Ishikawa (cell line): Measurements from ENCODE around the gene MAL.

Experiments used
- CEBPB ChIP-seq: IDR thresholded peaks from 2 replicates; pipeline ENCODE4 v1.6.1; 2012
- EGR1 ChIP-seq: IDR thresholded peaks from 2 replicates; pipeline ENCODE4 v1.6.1; 2012
- EP300 ChIP-seq: IDR thresholded peaks from 2 replicates; pipeline ENCODE4 v1.6.1; 2012; ENCODE audit warnings: borderline replicate concordance
- YY1 ChIP-seq: IDR thresholded peaks from 2 replicates; pipeline ENCODE4 v1.6.1; 2012; ENCODE audit warnings: low read depth
- TF ChIP-seq, protein P1 (sequence below): IDR thresholded peaks from 2 replicates; pipeline ENCODE4 v1.6.1; 2012; ENCODE audit warnings: low read depth, mild to moderate bottlenecking
- TF ChIP-seq, protein P2 (sequence below): IDR thresholded peaks from 2 replicates; pipeline ENCODE4 v1.6.1; 2012
- TF ChIP-seq, protein P3 (sequence below): IDR thresholded peaks from 2 replicates; pipeline ENCODE4 v1.6.1; 2012

DNA sequence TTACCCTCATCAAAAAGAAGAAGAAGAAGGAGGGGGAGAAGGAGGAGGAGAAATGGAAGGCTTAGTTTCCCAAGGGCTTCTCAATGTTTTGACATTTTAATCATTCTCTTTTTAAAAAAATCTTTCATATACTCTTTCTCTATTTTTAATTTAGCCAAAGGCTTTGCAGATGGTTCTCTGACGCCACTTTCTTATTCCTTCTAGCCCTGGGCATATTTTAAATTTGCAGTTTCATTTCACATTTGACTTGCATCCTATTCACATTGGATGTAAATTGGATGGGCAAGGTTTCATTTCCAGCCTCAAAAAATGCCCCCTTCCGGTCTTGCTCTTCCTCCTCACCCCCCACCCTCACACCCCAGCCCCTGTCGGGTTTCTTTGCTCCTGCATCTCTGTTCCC, 29.8 kb downstream of the MAL start:
- TF ChIP-seq EP300 = no peak
- TF ChIP-seq, protein P1, sequence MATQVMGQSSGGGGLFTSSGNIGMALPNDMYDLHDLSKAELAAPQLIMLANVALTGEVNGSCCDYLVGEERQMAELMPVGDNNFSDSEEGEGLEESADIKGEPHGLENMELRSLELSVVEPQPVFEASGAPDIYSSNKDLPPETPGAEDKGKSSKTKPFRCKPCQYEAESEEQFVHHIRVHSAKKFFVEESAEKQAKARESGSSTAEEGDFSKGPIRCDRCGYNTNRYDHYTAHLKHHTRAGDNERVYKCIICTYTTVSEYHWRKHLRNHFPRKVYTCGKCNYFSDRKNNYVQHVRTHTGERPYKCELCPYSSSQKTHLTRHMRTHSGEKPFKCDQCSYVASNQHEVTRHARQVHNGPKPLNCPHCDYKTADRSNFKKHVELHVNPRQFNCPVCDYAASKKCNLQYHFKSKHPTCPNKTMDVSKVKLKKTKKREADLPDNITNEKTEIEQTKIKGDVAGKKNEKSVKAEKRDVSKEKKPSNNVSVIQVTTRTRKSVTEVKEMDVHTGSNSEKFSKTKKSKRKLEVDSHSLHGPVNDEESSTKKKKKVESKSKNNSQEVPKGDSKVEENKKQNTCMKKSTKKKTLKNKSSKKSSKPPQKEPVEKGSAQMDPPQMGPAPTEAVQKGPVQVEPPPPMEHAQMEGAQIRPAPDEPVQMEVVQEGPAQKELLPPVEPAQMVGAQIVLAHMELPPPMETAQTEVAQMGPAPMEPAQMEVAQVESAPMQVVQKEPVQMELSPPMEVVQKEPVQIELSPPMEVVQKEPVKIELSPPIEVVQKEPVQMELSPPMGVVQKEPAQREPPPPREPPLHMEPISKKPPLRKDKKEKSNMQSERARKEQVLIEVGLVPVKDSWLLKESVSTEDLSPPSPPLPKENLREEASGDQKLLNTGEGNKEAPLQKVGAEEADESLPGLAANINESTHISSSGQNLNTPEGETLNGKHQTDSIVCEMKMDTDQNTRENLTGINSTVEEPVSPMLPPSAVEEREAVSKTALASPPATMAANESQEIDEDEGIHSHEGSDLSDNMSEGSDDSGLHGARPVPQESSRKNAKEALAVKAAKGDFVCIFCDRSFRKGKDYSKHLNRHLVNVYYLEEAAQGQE = no peak
- TF ChIP-seq CEBPB = no peak
- TF ChIP-seq, protein P2, sequence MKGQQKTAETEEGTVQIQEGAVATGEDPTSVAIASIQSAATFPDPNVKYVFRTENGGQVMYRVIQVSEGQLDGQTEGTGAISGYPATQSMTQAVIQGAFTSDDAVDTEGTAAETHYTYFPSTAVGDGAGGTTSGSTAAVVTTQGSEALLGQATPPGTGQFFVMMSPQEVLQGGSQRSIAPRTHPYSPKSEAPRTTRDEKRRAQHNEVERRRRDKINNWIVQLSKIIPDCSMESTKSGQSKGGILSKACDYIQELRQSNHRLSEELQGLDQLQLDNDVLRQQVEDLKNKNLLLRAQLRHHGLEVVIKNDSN = no peak
- TF ChIP-seq EGR1 = no peak
- no peak for TF ChIP-seq YY1
- TF ChIP-seq, protein P3, sequence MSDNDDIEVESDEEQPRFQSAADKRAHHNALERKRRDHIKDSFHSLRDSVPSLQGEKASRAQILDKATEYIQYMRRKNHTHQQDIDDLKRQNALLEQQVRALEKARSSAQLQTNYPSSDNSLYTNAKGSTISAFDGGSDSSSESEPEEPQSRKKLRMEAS = no peak
